ENCODE results near the gene NAP1L4. TPM values are rescaled to one million over a fixed set of nuclear protein-coding genes. Genes with fewer than 3 reads are reported as not detected.

NAP1L4 gene
- polyA plus RNA-seq, 3 donors, result 33.1 to 59.3 (median 55.6) TPM

DNA sequence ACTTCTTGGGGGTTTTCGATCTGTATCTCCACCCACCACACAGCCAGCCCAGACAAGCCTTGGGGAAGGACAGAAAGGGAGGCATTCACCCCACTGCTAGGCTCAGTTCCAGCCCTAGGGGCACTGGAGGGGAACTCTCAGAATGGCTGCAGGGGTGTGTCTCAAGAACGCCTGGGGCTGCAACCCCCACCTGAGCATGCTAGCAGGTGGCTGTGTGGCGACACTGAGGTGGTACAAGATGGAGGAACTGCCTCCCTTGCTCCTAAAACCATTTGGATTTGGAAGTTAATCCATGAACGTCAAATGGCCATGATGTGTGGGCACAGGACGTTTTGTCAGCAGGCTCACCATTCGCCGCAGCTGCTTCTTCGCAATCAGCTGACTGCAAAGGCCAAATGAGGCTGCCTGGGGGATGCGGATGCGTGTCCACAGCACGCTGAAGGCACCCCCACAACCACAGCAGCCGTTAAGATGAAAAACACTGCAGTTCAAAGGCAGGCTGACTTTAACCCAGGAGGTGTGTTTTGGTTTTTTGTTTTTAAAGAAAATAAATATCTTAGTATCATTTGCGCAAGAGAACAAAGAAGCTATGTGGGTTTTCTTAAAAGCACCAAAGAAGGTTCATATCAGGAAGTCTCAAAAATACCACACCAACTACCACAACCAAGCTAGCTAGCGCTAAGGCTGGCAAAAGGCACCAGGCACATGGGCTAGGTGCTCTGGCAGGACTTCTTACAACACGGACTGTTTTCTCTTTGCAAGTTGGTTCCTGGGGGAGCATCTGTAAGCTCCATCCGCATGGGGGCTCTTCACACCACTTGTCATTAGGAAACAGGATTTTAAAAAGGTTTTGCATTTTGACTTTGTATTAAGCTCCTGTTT lies 22.2 kb upstream of the NAP1L4 start:
- 80 to 83% (median 82%) methylated on average over 16 of the region's 16 CpGs for WGBS, 3 donors
- no peak overlapping the region for H3K27ac ChIP-seq (ENCODE audit: low read depth, low read length)

DNA sequence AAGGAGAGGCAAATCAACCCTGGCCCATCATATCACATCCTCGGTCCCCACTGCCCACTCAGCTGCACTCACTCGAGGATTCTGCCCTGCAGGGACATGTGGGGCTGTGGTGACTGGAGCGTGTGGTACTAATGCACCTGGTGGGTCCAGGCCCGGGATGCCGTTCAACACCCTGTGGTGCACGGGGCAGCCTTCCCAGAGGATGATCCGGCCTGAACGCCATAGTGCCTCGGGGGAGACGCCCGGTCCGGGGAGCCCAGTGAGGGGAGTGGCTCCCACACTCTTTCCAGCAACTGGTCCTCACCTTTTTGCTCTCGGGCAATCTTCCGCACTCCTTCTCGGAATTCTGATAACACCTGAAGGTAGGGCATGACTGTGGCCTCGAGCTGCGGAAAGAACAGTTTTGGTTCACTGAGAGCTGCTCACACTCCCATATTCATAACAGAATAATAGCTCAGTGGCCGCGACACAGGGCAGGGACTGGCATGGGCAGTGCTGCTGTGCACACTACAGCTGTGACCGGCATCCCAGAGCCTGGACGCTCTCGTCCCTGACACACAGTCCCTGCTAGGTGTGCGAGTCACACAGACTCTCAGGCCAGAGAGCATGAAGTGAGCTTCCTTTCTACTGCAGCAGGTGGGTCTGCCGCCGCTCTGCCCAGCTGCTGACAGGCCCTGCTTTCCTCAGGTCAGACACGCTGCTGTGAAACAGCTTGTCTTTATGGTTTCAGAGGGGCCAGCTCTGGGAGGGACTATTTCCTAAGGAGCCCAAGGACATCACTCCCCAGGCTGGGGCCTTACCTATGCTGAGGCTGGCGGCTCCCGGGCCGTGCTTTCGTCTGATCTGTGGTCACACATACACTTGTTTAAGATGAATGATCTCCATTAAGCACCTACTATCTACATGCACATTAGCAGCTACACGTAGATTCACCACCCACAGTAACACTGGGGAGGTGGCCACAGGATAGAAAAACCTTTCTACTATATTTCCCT lies 20.1 kb upstream of the NAP1L4 start:
- H3K27ac ChIP-seq (ENCODE audit: low read depth, low read length), result no peak overlapping the region
- WGBS, 3 donors, result 91 to 93% (median 91%) methylated on average over 31 of the region's 31 CpGs

DNA sequence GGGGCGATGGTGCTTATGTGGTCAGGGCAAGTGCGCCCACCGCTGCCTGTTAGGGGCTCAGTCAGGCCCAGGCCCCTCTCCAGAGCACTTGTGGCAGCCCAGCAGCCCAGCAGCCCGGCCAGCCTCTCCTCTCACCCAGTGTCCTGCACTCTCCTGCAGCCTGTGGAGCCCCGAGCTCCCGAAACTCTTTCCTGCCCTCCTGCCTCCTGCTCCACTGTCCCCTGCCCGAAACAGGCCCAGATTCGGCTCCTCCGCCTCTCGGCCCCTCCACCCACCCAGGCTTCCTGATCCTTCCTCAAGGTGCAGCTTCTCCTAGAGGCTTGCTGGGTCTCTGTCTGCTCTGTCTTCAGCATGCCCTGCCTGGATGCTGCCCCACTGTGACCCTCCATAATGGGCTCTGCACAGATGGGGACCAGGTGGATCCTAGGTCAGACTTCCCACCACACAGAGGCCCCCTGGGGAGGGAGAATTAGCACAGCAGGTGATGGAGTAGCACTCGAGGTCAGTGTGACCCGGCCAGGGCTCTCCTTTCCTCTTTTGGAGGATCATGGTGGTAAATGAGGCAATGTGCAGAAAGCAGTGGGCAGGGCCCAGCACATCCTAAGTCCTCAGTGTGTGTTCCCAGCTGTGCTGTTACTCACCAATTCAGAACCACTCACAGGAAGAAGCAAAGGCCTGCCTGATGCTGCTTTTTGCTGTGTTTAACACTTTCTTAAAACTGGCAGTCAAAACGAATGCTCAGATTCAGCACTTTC lies 18.6 kb upstream of the NAP1L4 start:
- WGBS, 3 donors, result 84 to 87% (median 87%) methylated on average over 12 to 13 of the region's 13 CpGs

DNA sequence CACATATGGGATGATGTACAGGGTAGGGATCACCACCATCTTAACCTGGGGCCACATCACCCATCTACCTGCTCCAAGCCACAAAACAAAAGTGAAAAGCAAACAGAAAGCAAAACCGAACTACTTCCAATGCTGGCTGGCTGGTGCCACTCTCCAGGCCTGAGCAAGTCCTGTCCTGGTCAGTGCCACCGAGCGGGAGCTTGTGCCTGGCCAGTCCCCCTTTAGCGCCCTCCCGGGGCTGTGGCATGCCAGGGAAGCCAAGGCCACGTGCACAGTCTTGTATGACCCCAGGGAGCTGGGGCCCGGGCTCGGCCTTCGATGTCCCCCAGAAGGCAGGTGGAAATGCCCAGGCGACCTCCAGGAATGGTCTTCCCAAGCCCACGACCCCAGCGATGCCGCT lies 17.9 kb upstream of the NAP1L4 start:
- WGBS, 3 donors, result 79 to 92% (median 88%) methylated on average over 13 of the region's 13 CpGs

More for the DNA sequence above, 18.6 kb upstream of the NAP1L4 start:
- no peak overlapping the region for H3K27ac ChIP-seq (ENCODE audit: low read depth, low read length)

DNA sequence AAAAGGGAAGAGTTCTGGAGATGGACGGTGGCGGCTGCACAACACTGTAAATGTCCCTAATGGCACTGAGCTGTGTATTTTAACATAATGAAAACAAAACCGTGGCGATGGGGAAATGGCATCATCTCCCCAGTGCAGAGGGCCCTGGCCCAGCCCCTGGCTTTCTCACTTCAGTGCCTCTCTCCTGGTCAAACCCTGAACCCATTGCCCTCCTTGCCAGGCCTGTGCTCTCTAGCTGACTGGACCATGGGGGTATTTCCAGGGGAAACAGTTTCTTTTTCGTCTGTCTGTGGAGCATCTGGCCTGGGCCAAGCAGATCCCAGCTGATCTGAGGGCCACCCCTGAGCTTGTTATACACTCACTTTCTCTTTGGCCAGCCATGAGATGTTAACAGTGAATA lies 17.4 kb upstream of the NAP1L4 start:
- WGBS, 3 donors, result 61 to 75% (median 69%) methylated on average over 5 of the region's 5 CpGs

More for the DNA sequence above, 17.9 kb upstream of the NAP1L4 start:
- H3K27ac ChIP-seq (ENCODE audit: low read depth, low read length), result no peak overlapping the region

DNA sequence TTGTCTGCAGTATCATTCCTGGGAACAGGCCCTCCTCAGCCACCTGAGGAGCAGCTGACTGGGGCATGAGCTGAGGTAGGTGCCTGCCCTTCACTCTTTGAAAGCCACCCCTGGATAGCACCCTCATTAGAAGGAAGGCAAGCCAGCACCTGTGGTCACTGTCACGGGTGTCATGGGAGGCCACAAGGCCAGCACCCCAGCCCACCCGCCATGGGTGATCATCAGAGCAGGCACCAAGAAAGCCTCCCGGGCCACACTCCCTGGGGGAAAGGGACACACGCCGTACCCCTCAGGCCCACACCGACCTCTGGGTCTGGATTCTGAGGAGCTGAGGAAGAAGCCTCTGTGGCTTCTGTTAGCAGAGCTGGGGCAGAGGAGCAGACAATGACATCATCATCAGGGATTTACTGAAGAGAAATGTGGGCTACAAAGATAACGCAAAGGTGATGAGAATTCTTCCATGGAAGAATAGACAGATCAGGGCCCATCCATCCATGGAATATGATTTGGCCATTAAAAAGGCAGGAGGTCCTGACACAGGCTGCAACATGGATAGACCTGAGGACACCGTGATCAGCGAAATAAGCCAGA lies 16.7 kb upstream of the NAP1L4 start:
- WGBS, 3 donors, result 91% methylated on average over 9 of the region's 9 CpGs
- H3K27ac ChIP-seq (ENCODE audit: low read depth, low read length), result no peak overlapping the region

More for the DNA sequence above, 17.4 kb upstream of the NAP1L4 start:
- H3K27ac ChIP-seq (ENCODE audit: low read depth, low read length), result no peak overlapping the region

DNA sequence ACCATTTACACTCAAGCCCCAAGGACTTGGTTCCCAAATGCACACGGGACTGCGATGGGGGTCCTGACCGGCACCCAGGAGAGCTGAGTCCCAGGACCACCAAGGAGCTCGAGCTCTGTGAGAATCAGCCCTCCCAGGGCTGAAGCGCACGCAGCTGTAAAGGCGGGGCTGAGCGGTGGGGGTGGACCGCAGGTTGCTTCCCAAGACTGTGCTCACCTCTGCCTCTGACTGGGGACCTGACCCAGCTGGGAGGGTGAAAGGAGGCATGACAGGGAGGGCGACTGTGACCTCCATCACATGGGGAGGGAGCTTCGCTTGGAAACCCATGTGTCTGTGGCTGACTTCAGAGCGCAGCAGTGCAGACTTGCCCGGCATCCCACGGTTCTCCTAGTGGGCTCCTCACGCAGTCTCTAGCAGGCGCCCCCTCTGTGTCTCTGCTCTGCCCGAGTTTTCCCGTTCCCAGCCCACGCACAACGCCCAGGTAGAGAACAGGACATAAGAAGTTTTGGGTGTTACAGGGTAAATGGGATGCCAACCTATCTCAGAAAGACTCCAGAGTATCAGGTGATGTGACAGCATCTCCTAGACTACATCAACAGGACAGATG lies 15.4 kb upstream of the NAP1L4 start:
- 91 to 94% (median 93%) methylated on average over 20 of the region's 20 CpGs for WGBS, 3 donors

DNA sequence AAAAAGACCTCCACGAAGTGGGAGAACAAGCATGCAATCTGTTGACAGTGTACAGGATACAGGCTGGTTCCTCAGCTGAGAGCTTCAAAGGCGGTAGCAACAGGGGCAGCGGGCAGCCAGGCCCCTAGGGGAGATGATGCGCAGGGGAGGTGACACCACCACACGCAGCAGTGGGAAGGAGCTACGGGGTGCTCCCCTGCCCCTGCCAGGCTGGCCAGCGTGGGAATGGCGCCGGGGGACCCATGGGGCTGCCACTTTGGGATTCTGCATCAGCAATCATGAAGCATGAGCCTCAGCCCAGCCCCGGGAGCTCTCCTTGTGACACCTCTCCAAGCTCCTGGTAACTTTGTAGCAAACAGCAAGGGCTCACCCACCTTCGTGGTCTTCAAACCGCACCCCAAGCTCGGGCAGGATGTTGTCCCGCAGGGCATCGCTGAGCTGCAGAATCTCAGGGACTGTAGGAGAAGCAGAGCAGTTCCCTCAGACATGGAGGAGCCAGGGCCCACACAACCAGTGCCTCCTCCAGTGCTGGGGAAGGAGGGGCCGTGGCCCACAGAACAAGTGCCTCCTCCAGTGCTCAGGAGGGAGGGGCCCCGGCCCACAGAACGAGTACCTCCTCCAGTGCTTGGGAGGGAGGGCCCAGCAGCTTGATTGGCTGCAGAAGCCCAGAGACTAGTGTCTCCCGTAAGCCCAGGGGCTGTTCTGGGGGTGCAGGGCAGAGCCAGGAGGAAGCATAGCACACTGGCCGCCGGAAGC lies 14.6 kb upstream of the NAP1L4 start:
- no peak overlapping the region for H3K27ac ChIP-seq (ENCODE audit: low read depth, low read length)
- 81 to 88% (median 84%) methylated on average over 20 to 21 of the region's 21 CpGs for WGBS, 3 donors

More for the DNA sequence above, 15.4 kb upstream of the NAP1L4 start:
- no peak overlapping the region for H3K27ac ChIP-seq (ENCODE audit: low read depth, low read length)

DNA sequence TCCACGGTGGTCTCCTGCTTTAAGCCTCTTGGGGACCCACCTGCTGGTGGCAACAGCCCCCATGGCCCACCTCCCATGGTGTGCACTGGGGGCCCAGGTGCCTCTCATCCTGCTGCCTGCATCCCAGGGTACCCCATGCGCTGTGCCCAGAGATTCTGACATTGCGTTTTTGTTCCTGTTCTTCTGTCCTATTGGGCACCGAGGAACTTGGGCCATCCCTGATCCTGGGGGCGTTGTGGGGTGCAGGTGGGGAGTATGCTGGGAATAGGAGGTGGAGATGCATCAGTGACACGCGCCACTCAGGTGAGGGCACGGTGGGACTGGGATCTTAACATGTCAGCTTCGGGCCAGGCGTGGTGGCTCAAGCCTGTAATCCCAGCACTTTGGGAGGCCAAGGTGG lies 12.4 kb upstream of the NAP1L4 start:
- H3K27ac ChIP-seq (ENCODE audit: low read depth, low read length), result no peak overlapping the region
- 96 to 97% (median 96%) methylated on average over 10 of the region's 10 CpGs for WGBS, 3 donors

DNA sequence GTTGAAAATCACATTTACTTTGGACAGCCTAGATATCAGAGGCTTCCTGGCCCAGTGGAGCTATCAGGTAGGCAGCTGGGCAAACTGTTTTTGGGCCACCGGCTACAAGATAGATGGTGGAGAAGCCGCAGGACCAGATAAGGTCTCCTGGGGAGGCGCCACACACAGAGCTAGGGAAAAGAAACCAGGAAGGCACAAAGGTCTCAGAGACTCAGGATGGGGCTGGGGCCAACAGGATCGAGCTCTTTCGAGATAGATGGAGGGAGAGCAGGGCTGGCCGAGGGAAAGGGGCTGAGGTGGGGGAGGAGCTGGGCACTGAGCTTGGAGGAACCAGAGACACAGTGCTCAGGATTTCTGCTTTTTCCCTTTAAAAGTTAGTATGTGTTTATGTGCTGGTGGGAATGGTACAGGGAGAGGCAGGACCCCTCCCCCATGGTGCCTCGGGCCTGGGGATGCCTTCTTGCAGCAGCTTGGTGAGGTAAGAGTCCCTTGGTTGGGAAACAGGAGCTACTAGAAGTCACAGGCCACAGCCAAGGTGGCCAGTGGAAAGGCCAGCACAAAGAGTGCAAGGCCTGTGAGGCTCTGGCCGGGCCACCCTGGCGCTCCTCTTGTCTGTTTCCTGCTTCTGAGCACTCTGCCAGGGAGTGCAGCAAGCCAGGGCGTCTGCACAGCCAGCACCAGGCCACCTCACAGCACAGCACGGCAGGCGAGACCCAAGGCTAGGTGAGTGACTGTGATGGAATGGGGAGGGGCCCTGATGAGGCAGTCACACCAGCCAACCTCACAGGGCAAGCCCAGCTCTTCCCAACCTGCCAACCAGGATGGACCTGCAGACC lies 11.5 kb upstream of the NAP1L4 start:
- H3K27ac ChIP-seq (ENCODE audit: low read depth, low read length), result no peak overlapping the region

DNA sequence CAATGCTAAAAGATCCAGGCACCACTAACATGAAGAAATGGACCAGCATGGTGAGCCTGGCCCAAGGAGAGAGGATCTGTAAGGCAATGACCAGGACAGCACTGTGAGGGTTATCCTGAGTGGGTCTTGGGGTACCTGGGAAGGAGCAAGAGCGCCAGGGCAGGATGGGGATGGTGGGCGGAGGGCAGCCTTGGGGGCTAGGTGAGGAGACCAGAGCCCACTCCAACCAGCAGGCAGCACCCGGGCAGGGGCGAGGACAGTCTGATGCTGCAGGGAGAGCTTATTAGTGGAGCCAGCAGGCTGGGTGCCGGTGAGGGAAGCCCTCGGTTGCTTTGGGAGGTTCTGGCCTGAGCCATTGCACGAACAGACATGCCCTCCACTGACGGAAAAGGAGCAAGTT lies 10.7 kb upstream of the NAP1L4 start:
- WGBS, 3 donors, result 86 to 96% (median 95%) methylated on average over 8 of the region's 8 CpGs
- H3K27ac ChIP-seq (ENCODE audit: low read depth, low read length), result no peak overlapping the region

More for the DNA sequence above, 11.5 kb upstream of the NAP1L4 start:
- 85 to 90% (median 85%) methylated on average over 12 of the region's 12 CpGs for WGBS, 3 donors

DNA sequence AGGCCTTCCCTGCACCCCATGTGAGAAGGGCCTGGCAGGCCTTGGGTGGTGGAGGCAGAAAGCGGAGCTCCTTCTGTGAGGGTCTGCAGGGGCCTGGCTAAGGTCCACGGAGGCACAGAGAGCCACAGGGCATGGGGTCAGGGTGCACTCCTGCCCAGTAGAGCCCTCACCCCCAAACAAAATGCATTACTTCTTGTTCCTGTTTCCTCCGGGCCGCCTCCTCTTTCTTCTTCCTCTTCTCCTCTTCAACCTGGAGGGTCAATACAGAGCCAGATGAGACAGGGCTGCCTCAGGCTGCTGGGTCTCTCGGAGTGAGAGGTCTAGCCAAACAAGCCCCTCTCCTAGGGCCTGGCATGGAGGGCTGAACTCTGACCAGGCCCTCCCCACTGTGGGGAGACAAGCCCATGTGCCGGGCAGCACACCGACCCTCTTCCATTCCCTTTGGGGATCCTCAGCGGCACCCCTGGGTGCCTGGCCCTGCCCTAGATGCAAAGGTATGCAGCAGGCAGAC lies 10.3 kb upstream of the NAP1L4 start:
- H3K27ac ChIP-seq (ENCODE audit: low read depth, low read length), result no peak overlapping the region
- WGBS, 3 donors, result 78 to 97% (median 81%) methylated on average over 8 of the region's 8 CpGs

DNA sequence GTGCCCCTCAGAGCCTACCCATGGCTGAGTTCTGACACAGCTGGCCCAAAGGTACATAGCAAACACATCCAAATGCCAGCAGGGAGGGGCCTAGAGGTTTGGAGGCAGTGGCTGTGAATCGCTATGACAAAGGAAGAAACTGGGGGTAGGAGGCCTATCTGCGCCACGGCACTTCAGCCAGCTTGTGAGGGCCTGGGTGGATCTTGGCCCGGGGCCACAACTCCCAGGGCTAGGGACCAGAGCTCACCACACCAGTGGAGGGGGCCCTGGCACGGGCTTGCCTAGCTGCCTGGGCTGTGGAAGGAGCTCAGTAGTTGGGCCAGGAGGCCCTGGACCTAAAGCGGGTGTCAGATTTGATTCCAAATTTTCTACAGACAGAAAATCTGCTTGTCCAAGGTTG lies 9.4 kb upstream of the NAP1L4 start:
- no peak overlapping the region for H3K27ac ChIP-seq (ENCODE audit: low read depth, low read length)
- WGBS, 3 donors, result 79 to 94% (median 80%) methylated on average over 5 to 6 of the region's 6 CpGs

DNA sequence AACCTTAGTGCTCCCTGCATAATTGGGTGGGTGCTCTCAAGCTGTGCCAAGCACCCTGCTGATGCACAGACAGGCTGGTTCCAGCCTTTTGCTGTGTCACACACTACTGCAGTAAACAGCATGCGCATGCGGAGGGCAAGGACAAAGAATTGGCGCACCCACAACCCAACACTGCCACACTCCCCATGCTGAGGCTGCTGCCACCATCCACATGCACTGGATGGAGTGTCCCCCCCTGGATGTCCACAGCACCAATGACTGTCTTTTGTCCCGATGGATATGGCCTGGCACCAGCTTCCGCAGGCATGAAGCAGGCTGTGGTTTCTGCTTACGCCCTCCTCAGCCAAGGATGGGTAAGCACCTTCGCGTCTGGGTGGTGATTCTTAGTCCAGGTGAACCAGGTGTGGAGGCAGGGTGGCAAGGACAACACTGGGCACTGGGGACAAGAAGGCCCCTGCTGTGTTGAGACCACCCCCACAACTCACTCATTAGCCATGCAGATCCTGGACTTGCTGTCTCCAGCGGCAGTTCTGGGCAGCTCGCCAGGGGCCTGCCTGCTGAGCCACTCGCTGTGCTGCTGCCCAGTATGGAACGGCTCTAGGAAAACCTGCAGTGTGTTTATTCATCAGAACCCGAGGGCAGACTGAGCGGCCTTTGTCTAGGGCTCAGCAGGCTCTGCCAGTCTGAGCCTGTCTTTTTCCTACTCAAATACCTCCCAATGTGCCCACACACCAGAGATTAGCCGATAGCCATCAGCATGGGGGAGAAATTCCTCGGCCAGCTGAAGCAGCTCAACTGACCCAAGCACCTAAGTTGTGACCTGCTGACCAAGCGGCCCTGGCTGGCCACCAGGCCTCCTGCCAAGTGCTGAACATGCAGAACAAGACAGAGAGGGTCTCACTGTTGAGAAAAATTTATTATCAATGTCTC lies 8.2 kb upstream of the NAP1L4 start:
- H3K27ac ChIP-seq (ENCODE audit: low read depth, low read length), result no peak overlapping the region
- WGBS, 3 donors, result 52 to 87% (median 78%) methylated on average over 17 of the region's 17 CpGs

DNA sequence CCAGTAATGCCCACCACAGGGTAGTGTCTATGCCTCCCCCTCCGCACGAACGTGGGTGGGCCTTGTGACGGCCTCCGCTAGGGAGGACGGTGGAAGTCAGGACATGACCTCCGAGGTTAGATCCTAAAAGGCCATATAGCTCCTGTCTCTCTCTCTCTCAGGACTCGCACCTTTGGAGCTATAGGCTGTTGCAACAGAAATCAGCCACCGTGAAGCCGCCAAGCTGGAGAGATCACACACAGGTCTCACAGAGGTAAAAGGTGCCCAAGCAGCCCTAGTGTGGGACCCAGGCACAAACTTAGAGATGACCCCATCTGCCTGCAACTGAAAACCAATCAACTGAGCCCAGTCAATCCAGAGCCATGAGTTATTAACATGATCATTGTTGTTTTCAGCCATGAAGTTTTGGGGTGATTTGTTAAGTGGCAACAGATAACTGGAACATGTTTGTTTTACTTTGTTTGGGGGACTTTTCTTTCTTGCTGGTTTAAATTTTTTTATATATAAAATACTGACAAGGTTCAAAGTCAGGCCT lies 7.4 kb upstream of the NAP1L4 start:
- no peak overlapping the region for H3K27ac ChIP-seq (ENCODE audit: low read depth, low read length)

More for the DNA sequence above, 7.4 kb upstream of the NAP1L4 start:
- 84 to 97% (median 97%) methylated on average over 10 of the region's 10 CpGs for WGBS, 3 donors
